GM15510 (cell line): ENCODE measurements around the gene CTTNBP2NL.

Experiments
- POLR2A ChIP-seq: IDR thresholded peaks from 3 replicates; pipeline ENCODE4 v1.6.1; 2011; ENCODE audit warnings: borderline replicate concordance; ENCODE audit not compliant: insufficient read length; ENCODE audit errors: extremely low read depth

CTTNBP2NL gene

DNA sequence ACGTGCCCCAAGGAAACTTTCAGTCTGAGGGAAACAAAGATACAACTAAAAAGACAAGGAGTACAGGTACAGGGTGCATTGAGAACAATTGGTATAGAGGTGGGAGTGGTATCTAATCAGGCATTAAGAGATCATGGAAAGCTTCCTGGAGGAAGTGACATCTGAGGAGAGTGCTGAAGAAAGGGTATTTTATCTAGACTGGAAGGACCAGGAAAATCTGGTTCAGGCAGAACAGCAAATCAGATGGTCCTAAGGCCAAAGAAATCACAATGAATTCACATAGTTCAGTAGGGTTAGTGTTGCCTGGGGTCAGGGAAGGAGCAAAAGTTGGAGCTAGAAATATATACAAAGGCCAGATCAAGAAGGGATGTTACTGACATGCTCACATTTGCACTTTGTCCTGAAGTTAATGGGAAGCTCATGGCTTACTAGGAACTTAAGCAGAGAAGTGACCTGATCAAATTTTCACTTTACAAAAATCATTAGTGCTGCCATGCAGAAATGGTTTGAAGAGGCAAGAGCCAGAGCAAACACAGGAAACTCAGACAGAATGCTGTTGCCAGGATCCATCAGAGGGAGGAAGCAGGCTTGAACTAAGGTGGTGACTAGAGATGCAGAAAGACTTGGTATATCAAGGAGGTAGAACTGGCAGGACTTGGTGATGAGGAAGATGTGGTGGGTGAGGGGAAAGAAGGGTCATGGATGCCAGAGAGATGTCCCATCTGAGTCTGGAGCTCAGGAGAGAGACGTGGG, 14.5 kb upstream of the CTTNBP2NL start:
- TF ChIP-seq POLR2A = no peak

- no peak for TF ChIP-seq POLR2A
Observed at GRCh38 chr1:112383759-112384370, 12.1 kb upstream of the CTTNBP2NL start.

DNA sequence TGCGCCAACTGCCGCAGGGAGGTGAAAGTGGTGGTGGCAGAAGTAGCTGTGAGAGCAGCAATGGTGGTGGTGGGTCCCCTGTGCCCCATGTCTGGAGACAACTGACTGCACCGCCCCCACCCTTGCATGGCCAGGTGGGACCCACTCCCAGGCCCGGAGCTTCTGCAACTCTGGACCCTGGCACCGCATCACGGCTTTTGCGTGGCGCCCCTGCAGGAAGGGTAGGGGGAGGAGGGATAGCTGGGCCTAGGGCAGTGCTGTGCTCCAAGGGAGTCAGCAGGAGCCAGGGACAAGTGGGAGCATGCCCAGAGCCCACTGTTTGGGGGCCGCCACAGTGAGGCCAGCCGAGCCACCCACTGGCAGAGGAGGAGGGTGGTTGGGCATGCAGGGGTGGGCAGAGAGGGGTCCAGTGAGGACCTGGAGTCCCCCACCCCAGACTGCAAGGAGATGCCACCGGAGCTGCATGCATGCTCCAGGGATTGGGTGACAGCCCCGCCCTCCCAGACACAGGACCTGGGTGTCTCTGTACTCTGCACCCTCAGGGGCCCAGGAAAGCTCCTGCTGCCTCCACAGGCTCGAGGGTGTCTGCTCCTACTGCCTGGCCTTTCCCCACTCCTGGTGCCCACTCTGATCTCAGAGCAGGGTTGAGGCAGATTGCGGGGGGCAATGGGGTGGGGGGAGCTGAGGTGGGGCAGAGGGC, 9.8 kb upstream of the CTTNBP2NL start:
- TF ChIP-seq POLR2A = no peak

DNA sequence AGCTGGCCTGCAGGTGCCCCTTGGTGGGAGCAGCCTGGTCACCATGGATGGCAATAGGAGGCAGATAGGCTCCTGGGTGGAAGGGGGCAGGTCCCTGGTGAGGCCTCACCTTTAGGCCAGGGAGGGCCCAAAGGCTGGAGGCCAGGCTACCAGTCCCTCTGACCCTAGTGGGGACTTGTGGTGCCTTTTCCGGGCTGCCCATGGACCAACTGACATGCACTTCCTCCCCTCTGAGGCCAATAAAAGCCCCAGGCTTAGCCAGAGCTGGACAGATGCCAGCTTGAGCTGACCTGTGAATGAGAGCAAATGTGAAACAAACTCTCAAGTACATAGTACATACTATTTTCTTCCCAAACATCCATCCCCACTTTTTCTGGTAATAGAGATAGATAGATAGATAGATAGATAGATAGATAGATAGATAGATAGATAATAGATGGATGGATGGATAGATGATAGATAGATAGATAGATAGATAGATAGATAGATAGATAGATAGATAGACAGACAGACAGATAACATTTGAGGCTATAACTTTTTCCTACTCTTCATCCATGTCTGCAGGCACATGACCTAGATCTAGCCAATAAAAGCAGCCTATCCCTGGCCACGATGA, 9.2 kb upstream of the CTTNBP2NL start:
- TF ChIP-seq POLR2A = no peak

DNA sequence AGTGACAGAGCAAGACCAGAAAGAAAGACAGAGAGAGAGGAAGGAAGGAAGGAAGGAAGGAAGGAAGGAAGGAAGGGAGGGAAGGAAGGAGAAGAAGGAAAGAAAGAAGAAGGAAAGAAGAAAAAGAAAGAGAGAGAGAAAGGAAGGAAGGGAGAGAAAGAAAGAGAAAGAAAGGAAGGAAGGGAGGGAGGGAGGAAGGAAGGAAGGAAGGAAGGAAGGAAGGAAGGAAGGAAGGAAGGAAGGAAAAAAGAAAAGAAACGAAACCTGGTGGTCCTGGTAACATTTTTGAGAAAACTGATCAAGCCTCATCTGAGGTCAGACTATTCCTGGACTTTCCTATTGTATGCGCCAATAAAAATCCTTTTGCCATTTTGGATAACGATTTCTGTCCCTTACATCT, 8.2 kb upstream of the CTTNBP2NL start:
- no peak for TF ChIP-seq POLR2A

GRCh38 chr1:112388436-112388835, 7.6 kb upstream of the CTTNBP2NL start:
- TF ChIP-seq POLR2A = no peak

DNA sequence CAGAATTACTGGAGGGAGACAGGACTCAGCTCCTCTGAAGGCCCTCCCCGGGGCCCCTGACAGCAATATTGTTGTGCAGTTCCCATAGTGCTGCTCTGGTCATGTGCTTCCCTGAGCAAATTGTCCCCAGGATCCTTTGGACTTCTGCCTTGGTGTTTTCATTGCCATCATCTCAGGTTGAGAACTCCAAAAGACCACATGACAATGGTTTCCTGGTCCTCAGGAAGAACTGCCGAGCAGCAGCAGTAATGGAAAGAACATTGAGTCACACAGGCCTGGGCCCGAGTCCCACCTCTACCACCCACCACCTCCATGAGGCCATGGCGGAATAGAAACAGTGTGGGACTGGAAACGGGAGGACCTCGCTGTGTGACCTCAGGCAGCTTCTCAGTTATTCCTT, 6.3 kb upstream of the CTTNBP2NL start:
- TF ChIP-seq POLR2A = no peak

- TF ChIP-seq POLR2A = no peak
Observed at GRCh38 chr1:112390775-112391602, 5.0 kb upstream of the CTTNBP2NL start.

GRCh38 chr1:112391603-112391940, 4.4 kb upstream of the CTTNBP2NL start:
- TF ChIP-seq POLR2A = no peak

- no peak for TF ChIP-seq POLR2A
Observed at GRCh38 chr1:112393631-112393974, 2.4 kb upstream of the CTTNBP2NL start.

- no peak for TF ChIP-seq POLR2A
Observed at GRCh38 chr1:112394743-112395062, 1.3 kb upstream of the CTTNBP2NL start.

DNA sequence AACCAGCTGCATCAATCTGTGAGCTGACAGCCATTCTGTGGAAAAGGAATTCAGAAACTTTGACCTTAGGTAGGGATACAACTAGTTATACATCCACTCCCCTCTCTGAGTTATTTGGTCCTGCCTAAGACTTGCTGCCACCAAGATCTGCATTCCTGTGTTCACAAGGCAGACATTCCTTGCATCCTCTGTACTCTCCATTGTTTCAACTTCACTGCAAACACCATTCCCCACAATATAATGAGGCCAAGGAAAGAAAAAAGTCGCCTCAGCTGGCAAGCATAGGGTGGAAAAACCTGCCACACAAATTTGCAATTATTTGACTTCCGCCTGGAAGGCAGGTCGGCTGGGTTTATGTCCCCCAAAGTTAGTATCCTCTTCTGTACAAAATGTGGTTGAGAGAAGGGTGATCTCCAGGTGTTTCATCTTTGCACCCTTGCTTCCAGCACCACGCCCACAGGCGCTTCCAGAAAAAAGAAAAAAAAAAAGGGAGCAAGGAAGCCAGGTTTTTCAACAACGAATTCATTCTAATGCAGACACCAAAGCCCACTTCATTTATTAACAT, 676 bp upstream of the CTTNBP2NL start:
- TF ChIP-seq POLR2A = no peak

DNA sequence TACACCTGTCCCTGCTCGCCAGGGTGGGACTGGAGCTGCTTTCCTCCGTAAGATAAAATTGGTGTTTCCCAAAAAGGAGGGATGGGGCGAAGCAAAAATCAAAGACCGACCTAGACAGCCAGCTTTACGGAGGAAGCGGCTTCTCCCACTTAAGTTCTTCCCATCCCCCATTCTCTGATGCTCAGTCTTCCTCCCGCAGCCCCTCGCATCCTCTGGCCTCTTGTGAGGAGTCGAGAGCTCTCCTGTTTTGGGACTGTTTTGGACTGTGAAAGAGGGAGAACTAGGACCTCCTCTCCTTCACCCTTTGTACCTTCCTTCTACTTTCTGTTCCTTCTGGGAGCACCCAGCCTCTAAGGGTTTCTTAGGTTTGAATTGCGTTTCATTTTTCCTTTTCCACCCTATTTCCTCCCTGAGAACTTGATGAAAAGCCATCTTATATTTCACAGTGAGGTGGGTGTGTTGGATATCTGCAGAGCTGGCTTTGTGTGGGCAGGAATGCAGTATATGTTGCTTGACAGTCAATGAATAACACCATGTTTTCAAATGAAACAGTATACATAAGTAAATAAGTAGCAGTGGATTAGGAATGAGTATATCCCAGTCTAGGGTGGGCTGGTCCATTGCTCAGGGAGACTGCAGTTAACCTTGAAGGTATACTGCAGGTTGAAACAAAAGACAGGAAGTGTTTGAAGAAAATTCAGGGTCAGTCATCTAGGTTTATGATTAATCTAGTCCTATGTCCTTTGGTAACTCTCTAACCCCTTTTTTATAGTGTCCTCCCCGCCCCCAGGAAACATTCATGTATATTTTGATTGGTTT, 848 bp downstream of the CTTNBP2NL start:
- TF ChIP-seq POLR2A = no peak

GRCh38 chr1:112397841-112398240, 1.8 kb downstream of the CTTNBP2NL start:
- TF ChIP-seq POLR2A = no peak

DNA sequence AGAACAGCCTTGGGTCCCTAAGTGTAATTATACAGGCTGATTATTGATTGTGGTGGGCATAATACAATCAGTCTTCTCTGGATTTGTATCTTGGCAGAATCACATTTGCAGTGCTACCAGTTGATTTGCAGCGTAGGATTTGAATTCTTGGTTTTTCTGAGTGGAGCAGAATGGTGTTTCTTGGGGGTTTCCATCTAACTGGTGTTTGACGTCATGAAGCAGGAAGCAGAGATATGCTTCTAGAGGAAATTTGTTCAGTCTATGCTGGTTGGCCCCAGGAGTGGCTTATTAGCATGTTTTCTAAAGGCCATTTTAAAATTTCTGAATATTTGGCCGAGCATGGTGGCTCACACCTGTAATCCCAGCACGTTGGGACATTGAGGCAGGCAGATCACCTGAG, 3.4 kb downstream of the CTTNBP2NL start:
- no peak for TF ChIP-seq POLR2A
